Measurements from ENCODE around the gene NOB1. TPM values are rescaled to one million over a fixed set of nuclear protein-coding genes. Genes with fewer than 3 reads are reported as not detected.

Gene NOB1
- total and polyA plus RNA-seq, 2 of the 4 experiments (the other 2 are of a cell fraction): 47.0 to 58.1 TPM

DNA sequence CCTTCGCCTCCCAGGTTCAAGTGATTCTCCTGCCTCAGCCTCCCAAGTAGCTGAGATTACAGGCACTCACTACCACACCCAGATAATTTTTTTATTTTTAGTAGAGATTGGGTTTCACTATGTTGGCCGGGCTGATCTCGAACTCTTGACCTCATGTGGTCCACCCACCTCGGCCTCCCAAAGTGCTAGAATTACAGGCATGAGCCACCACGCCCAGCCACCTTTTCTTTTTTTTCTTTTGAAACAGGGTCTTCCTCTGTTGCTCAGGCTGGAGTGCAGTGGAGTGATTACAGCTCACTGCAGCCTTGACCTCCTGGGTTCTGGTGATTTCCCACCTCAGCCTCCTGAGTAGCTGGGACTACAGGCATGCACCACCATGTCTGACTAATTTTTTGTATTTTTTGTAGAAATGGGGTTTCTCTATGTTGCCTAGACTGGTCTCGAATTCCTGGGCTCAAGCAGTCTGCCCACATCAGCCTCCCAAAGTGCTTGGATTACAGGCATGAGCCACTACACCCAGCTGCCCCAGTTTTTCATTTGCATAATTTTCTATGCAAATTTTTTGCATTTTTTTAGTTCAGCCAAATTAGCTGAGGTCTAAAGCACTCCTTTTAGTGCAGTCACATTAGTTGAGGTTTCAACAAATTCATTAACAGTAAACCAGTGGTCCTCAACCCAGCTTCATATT, 18.7 kb upstream of the NOB1 start:
- in situ Hi-C loops (cut with MboI; ENCODE audit: low sequenced_read_pairs) (no loop called here), intact Hi-C loops (cut with micrococcal nuclease) (no loop called here), dilution Hi-C loops (cut with HindIII; ENCODE audit: low sequenced_read_pairs, unreplicated experiment) (no loop called here)
- no peak overlapping the region for H3K4me2 ChIP-seq (ENCODE audit: low read depth, low read length)
- H3K23ac ChIP-seq (ENCODE audit: low read depth, low read length): no peak overlapping the region
- no peaks in the 10 kb centered on the region for H3K27me3 ChIP-seq (ENCODE audit: control insufficient read depth, insufficient read depth, low read length)
- 80% methylated on average over 1 of the region's 6 CpGs; no CpG with 5 or more reads in 1 of the 2 experiments for WGBS, 2 experiments (ENCODE audit: extremely low coverage in 2 of 2, insufficient read length in 1 of 2)
- H2BK5ac ChIP-seq (ENCODE audit: low read depth, low read length, poor library complexity, severe bottlenecking): no peak overlapping the region
- no peak overlapping the region for H4K91ac ChIP-seq (ENCODE audit: insufficient read depth, low read depth, low read length)
- no peak overlapping the region for H3K27ac ChIP-seq (ENCODE audit: insufficient read depth, low read length)
- BruUV-seq (replicated peaks): no TSS peak
- no peak overlapping the region for H3K14ac ChIP-seq (replicated peaks; ENCODE audit: low read depth, low read length)
- no peak overlapping the region for H2AFZ ChIP-seq (replicated peaks; ENCODE audit: low read length, poor library complexity)
- no peak overlapping the region for H3K4me3 ChIP-seq (ENCODE audit: insufficient read depth, low read depth, low read length)
- no peak overlapping the region for H3K56ac ChIP-seq (ENCODE audit: extremely low read depth, insufficient read depth, low read length)
- H2BK20ac ChIP-seq (ENCODE audit: low read depth, low read length): no peak overlapping the region
- ChIA-PET CTCF (no interaction called here), POLR2A (ENCODE audit: unreplicated experiment) (no interaction called here)
- peaks cover 2% of the 10 kb centered on the region; the same call in 1 of the 2 replicates for H3K4me1 ChIP-seq (ENCODE audit: control insufficient read depth, insufficient read depth, low read length)
- H3K4ac ChIP-seq (ENCODE audit: low read depth, low read length): no peak overlapping the region
- no peak overlapping the region for H4K5ac ChIP-seq (ENCODE audit: low read depth, low read length)
- no peak overlapping the region for H3K18ac ChIP-seq (ENCODE audit: low read depth, low read length)
- H2BK15ac ChIP-seq (ENCODE audit: low read depth, low read length): no peak overlapping the region
- H3K36me3 ChIP-seq (ENCODE audit: control insufficient read depth, insufficient read depth, low read length): no peaks in the 10 kb centered on the region
- H3K9ac ChIP-seq (ENCODE audit: low read depth, low read length): no peak overlapping the region
- no peak for TF ChIP-seq SMC3 (IDR thresholded peaks at IDR 0.05; ENCODE audit: low read depth, low read length)
- TF ChIP-seq POLR2A (IDR thresholded peaks at IDR 0.05; ENCODE audit: low read depth, low read length): no peak
- TF ChIP-seq, protein P1, sequence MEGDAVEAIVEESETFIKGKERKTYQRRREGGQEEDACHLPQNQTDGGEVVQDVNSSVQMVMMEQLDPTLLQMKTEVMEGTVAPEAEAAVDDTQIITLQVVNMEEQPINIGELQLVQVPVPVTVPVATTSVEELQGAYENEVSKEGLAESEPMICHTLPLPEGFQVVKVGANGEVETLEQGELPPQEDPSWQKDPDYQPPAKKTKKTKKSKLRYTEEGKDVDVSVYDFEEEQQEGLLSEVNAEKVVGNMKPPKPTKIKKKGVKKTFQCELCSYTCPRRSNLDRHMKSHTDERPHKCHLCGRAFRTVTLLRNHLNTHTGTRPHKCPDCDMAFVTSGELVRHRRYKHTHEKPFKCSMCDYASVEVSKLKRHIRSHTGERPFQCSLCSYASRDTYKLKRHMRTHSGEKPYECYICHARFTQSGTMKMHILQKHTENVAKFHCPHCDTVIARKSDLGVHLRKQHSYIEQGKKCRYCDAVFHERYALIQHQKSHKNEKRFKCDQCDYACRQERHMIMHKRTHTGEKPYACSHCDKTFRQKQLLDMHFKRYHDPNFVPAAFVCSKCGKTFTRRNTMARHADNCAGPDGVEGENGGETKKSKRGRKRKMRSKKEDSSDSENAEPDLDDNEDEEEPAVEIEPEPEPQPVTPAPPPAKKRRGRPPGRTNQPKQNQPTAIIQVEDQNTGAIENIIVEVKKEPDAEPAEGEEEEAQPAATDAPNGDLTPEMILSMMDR (conservative IDR thresholded peaks at IDR 0.05; ENCODE audit: low read depth, low read length): no peak
- TF ChIP-seq CEBPB (IDR thresholded peaks at IDR 0.05; ENCODE audit: low read depth, low read length): no peak
- TF ChIP-seq BHLHE40 (IDR thresholded peaks at IDR 0.05; ENCODE audit: low read depth, low read length): no peak
- TF ChIP-seq, protein P2, sequence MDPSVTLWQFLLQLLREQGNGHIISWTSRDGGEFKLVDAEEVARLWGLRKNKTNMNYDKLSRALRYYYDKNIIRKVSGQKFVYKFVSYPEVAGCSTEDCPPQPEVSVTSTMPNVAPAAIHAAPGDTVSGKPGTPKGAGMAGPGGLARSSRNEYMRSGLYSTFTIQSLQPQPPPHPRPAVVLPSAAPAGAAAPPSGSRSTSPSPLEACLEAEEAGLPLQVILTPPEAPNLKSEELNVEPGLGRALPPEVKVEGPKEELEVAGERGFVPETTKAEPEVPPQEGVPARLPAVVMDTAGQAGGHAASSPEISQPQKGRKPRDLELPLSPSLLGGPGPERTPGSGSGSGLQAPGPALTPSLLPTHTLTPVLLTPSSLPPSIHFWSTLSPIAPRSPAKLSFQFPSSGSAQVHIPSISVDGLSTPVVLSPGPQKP (IDR thresholded peaks at IDR 0.05; ENCODE audit: borderline replicate concordance, low read depth, low read length): no peak
- no peak for TF ChIP-seq MAFK (IDR thresholded peaks at IDR 0.05; ENCODE audit: low read depth, low read length)
- no peak overlapping the region for H4K8ac ChIP-seq (ENCODE audit: low read depth in 2 of 2, low read length in 2 of 2)
- no peak overlapping the region for H2AK5ac ChIP-seq (ENCODE audit: low read depth, low read length)
- H3K9me3 ChIP-seq (ENCODE audit: control insufficient read depth, insufficient read depth, low read length): 0 out of 2 replicates have a peak, but pooled peaks cover 3% of the 10 kb centered on the region
- peaks cover 41 to 61% of the 10 kb centered on the region in 2 experiments for H3K79me1 ChIP-seq (ENCODE audit: low read depth in 1 of 2, low read length in 2 of 2)
- H3K9me1 ChIP-seq (ENCODE audit: insufficient read depth, low read length): no peaks in the 10 kb centered on the region; the same call in 1 of the 2 replicates
- H4K20me1 ChIP-seq (ENCODE audit: insufficient read depth, low read length): peaks cover 6% of the 10 kb centered on the region; the same call in 1 of the 2 replicates
- H2BK120ac ChIP-seq (ENCODE audit: low read depth, low read length): no peak overlapping the region
- no peak for DNase-seq
- ATAC-seq (ENCODE audit: low read depth): no peak
- H2AK9ac ChIP-seq (replicated peaks; ENCODE audit: low read depth, low read length, poor library complexity): no peak overlapping the region

Measured in IMR-90 (cell line).